GM12878 (cell line): ENCODE results near the gene METTL13.

Experiments
- EZH2 ChIP-seq: IDR thresholded peaks from 2 replicates; pipeline ENCODE4 v1.6.1; 2012; ENCODE audit warnings: low read depth, mild to moderate bottlenecking, control low read depth, inconsistent platforms, low read length, borderline replicate concordance; ENCODE audit not compliant: control insufficient read depth
- FOXK2 ChIP-seq: fragments of 450-650 bp; IDR thresholded peaks from 2 replicates; pipeline ENCODE4 v1.6.1; 2017; ENCODE audit warnings: mild to moderate bottlenecking, moderate library complexity
- PAX8 ChIP-seq: fragments of 450-650 bp; IDR thresholded peaks from 2 replicates; pipeline ENCODE4 v1.6.1; 2017; ENCODE audit warnings: mild to moderate bottlenecking, moderate library complexity
- SP1 ChIP-seq: IDR thresholded peaks from one replicate; pipeline ENCODE4 v1.6.1; 2011; ENCODE audit warnings: low read depth, low read length
- TCF7 ChIP-seq: IDR thresholded peaks from 2 replicates; pipeline ENCODE4 v1.6.1; 2014; ENCODE audit warnings: antibody characterized with exemption, borderline replicate concordance
- ZNF687 ChIP-seq: fragments of 450-650 bp; IDR thresholded peaks from 2 replicates; pipeline ENCODE4 v1.6.1; 2017; ENCODE audit warnings: mild to moderate bottlenecking, moderate library complexity
- TF ChIP-seq, protein P1 (sequence below): IDR thresholded peaks from 2 replicates; pipeline ENCODE4 v1.6.1; 2012; ENCODE audit warnings: mild to moderate bottlenecking, low read depth, low read length
- TF ChIP-seq, protein P2 (sequence below), 3 experiments: IDR thresholded peaks in 2 of 3; conservative IDR thresholded peaks in 1 of 3; 2 replicates each; pipeline ENCODE4 v1.5.1; 2011; ENCODE audit warnings: low read depth in 3 of 3, low read length in 3 of 3, mild to moderate bottlenecking in 3 of 3, control low read depth in 2 of 3, moderate library complexity in 2 of 3, inconsistent platforms in 1 of 3, mixed read lengths in 1 of 3; ENCODE audit not compliant: control insufficient read depth in 2 of 3, insufficient read depth in 1 of 3; ENCODE audit errors: extremely low read depth in 1 of 3

DNA sequence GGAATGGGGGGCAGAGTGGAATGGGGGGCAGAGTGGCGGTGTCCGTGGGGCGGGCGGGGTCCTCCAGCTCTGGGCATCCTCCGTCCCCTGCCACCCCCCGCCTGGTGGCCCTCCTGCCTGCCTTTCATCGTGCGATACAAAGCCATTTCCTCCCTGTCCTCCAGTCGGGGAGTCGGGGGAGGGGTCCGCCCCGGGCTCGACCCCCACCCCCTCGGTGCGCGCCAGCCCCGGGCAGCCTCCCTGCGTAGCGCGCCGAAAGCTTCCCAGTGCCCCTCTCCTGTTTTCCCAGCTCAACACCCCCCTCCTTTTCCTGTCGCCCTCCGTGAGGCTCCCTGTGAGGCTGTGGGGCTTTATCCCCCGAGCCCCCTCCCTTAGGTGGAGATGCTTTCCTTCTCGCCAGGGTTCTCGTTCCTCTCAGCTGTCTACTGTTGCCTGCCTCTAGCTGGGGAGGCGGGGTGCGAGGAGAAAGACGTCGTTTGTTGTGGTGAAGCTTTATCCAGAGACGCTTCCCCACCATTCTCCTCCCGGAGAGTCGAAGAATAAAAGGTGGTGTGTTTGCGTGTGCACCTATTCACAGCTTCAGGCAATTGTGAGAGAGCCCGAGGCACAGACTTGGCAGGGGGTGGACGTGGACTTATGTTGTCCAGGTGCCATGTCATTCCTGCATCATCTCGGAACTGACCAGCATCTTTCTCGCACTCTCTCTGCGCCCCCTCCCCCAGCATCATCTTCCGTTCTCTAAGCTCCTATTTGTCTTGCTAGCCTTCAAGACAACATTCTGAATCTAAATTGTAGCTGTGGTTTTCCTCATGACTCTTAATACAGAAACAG lies 60.7 kb downstream of the METTL13 start:
- TF ChIP-seq ZNF687 (no peak), TCF7 (no peak), FOXK2 (no peak), PAX8 (no peak), EZH2 (no peak), SP1 (no peak)
- TF ChIP-seq, protein P1, sequence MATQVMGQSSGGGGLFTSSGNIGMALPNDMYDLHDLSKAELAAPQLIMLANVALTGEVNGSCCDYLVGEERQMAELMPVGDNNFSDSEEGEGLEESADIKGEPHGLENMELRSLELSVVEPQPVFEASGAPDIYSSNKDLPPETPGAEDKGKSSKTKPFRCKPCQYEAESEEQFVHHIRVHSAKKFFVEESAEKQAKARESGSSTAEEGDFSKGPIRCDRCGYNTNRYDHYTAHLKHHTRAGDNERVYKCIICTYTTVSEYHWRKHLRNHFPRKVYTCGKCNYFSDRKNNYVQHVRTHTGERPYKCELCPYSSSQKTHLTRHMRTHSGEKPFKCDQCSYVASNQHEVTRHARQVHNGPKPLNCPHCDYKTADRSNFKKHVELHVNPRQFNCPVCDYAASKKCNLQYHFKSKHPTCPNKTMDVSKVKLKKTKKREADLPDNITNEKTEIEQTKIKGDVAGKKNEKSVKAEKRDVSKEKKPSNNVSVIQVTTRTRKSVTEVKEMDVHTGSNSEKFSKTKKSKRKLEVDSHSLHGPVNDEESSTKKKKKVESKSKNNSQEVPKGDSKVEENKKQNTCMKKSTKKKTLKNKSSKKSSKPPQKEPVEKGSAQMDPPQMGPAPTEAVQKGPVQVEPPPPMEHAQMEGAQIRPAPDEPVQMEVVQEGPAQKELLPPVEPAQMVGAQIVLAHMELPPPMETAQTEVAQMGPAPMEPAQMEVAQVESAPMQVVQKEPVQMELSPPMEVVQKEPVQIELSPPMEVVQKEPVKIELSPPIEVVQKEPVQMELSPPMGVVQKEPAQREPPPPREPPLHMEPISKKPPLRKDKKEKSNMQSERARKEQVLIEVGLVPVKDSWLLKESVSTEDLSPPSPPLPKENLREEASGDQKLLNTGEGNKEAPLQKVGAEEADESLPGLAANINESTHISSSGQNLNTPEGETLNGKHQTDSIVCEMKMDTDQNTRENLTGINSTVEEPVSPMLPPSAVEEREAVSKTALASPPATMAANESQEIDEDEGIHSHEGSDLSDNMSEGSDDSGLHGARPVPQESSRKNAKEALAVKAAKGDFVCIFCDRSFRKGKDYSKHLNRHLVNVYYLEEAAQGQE: no peak
- TF ChIP-seq, protein P2, sequence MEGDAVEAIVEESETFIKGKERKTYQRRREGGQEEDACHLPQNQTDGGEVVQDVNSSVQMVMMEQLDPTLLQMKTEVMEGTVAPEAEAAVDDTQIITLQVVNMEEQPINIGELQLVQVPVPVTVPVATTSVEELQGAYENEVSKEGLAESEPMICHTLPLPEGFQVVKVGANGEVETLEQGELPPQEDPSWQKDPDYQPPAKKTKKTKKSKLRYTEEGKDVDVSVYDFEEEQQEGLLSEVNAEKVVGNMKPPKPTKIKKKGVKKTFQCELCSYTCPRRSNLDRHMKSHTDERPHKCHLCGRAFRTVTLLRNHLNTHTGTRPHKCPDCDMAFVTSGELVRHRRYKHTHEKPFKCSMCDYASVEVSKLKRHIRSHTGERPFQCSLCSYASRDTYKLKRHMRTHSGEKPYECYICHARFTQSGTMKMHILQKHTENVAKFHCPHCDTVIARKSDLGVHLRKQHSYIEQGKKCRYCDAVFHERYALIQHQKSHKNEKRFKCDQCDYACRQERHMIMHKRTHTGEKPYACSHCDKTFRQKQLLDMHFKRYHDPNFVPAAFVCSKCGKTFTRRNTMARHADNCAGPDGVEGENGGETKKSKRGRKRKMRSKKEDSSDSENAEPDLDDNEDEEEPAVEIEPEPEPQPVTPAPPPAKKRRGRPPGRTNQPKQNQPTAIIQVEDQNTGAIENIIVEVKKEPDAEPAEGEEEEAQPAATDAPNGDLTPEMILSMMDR (IDR thresholded peaks at IDR 0.05 in 2 of 3, conservative IDR thresholded peaks at IDR 0.05 in 1 of 3; ENCODE audit: control insufficient read depth in 2 of 3, extremely low read depth in 1 of 3, insufficient read depth in 1 of 3, low read depth in 3 of 3, low read length in 3 of 3): no peak
